ENCODE measurements around the gene AKAP10. TPM values are rescaled to one million over a fixed set of nuclear protein-coding genes. Genes with fewer than 3 reads are reported as not detected.
"Not testable (repeated sequence)": the region's sequence is repeated elsewhere in the genome, so short reads cannot be mapped to it uniquely, and the experiment has no call there.

Gene AKAP10
- total and polyA plus RNA-seq, 2 donors from 2014 or later: 8.3 to 43.7 TPM

- no peak for TF ChIP-seq CTCF (IDR thresholded peaks at IDR 0.05; ENCODE audit: borderline replicate concordance, extremely low read depth, insufficient read depth)
- Histone ChIP-seq H3K27ac (ENCODE audit: low read depth in 2 of 2, low read length in 2 of 2) (no peak overlapping the region), H3K9me3 (ENCODE audit: control insufficient read depth in 2 of 3, insufficient read depth in 1 of 3, low read length in 3 of 3) (no peaks in the 10 kb centered on the region), H3K4me1 (ENCODE audit: control insufficient read depth in 2 of 3, insufficient read depth in 2 of 3, low read depth in 1 of 3, low read length in 3 of 3) (peaks cover 0 to 2% (median 0%) of the 10 kb centered on the region in 3 donors), H3K27me3 (ENCODE audit: control insufficient read depth, insufficient read depth, low read length) (no peaks in the 10 kb centered on the region), H3K9ac (ENCODE audit: low read length in 3 of 3) (no peak overlapping the region), H3K4me3 (ENCODE audit: low read length in 3 of 3) (no peak overlapping the region), H3K36me3 (ENCODE audit: control insufficient read depth in 2 of 3, insufficient read depth in 3 of 3, low read length in 3 of 3) (peaks cover 0 to 6% (median 0%) of the 10 kb centered on the region in 3 donors)
- intact Hi-C loops (cut with DNase I): no loop called here
- no peak for DNase-seq
- no peak for FAIRE-seq
These were observed 79.7 kb downstream of the AKAP10 start for GRCh38 chr17:19897903-19898302.

DNA sequence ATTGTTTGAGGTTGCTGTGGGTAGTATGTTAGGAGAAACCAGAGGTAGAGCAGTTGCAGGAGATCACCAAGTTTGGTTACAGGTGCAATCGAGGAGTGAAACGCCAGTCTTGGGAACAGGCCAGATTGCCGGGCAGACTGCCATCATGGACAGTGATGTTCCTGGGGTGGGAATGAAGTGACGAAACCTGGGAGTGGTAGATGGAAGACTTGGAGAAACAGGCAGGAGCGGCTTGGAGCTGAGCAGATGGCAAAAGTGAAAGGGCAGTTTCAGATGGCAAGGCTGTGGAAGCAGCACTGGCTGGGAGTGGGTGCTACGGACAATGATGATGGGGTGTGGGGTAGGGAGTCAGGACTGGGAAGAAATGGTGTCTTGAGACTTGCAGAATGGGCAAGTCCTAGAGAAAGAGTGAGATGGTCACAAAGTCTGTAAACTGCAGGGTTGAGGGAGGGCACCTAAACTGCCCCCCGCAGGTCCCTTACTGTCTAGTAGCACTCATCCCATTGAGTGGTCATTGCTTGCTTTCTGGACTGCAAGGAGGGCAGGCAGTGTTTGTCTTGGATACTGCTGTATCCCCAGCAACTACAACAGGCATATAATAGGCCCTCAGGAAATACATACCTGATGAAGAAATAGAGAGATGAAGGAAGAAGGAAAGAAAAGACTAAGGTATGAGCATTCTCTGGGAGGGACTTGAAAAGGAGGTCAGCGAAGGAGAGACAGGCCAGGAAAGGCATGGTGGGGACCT is 80.4 kb downstream of the AKAP10 start:
- H3K4me3 ChIP-seq (ENCODE audit: low read length in 3 of 3): no peak overlapping the region
- no peak for FAIRE-seq
- intact Hi-C loops (cut with DNase I): no loop called here
- H3K9me3 ChIP-seq (ENCODE audit: control insufficient read depth in 2 of 3, insufficient read depth in 1 of 3, low read length in 3 of 3): no peaks in the 10 kb centered on the region
- H3K4me1 ChIP-seq (ENCODE audit: control insufficient read depth in 2 of 3, insufficient read depth in 2 of 3, low read depth in 1 of 3, low read length in 3 of 3): peaks cover 0 to 2% (median 0%) of the 10 kb centered on the region in 3 donors
- DNase-seq: no peak
- H3K36me3 ChIP-seq (ENCODE audit: control insufficient read depth in 2 of 3, insufficient read depth in 3 of 3, low read length in 3 of 3): peaks cover 0 to 6% (median 0%) of the 10 kb centered on the region in 3 donors
- no peaks in the 10 kb centered on the region for H3K27me3 ChIP-seq (ENCODE audit: control insufficient read depth, insufficient read depth, low read length)
- TF ChIP-seq CTCF (IDR thresholded peaks at IDR 0.05; ENCODE audit: borderline replicate concordance, extremely low read depth, insufficient read depth): no peak
- no peak overlapping the region for H3K9ac ChIP-seq (ENCODE audit: low read length in 3 of 3)
- no peak overlapping the region for H3K27ac ChIP-seq (ENCODE audit: low read depth in 2 of 2, low read length in 2 of 2)

DNA sequence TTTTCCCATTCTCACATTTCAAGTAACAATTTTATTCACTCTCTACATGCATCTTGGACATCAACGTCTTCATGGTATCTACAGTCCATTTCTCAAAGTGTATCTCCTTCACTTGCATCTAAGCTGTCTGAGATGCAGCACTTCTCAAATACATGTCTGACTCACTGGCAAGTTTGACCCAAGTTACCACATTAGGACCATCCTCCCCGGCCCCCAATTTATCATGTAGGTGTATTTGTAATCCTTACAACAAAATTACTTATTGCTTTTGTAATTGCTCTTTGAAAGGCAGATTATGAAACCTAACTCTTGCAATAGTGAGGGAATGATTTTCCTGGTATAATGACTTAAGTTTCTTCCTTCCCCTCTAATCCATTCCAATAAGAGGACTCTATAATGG is 80.9 kb downstream of the AKAP10 start:
- Histone ChIP-seq H3K36me3 (ENCODE audit: control insufficient read depth in 2 of 3, insufficient read depth in 3 of 3, low read length in 3 of 3) (peaks cover 0 to under 1% (median 0%) of the 10 kb centered on the region in 3 donors), H3K4me1 (ENCODE audit: control insufficient read depth in 2 of 3, insufficient read depth in 2 of 3, low read depth in 1 of 3, low read length in 3 of 3) (peaks cover 0 to 2% (median 0%) of the 10 kb centered on the region in 3 donors), H3K27ac (ENCODE audit: low read depth in 2 of 2, low read length in 2 of 2) (no peak overlapping the region), H3K9ac (ENCODE audit: low read length in 3 of 3) (no peak overlapping the region), H3K9me3 (ENCODE audit: control insufficient read depth in 2 of 3, insufficient read depth in 1 of 3, low read length in 3 of 3) (no peaks in the 10 kb centered on the region), H3K4me3 (ENCODE audit: low read length in 3 of 3) (no peak overlapping the region), H3K27me3 (ENCODE audit: control insufficient read depth, insufficient read depth, low read length) (no peaks in the 10 kb centered on the region)
- DNase-seq: no peak
- no peak for TF ChIP-seq CTCF (IDR thresholded peaks at IDR 0.05; ENCODE audit: borderline replicate concordance, extremely low read depth, insufficient read depth)
- intact Hi-C loops (cut with DNase I): no loop called here
- no peak for FAIRE-seq

DNA sequence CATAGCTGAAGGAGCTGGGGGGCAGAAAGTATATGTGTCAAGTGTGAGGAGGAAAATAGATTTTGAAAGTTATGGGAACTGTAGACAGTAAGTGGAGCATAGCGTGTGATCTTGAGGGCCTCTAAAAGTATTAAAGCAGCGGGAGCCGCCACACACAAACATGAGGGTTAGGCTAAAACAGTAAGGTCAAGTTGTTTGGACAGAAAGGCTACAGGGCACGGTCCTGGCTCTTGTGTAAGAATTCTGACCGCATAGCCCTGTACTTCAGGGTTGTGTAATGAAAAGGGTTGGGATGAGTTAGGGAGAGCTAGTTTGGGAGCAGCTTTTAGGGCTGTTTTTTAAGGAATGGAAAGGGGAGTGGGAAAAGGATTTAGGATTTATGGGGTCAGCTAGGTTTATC is 87.1 kb downstream of the AKAP10 start:
- FAIRE-seq; intact Hi-C loops (cut with DNase I); H3K9ac ChIP-seq (ENCODE audit: low read length in 3 of 3); H3K4me3 ChIP-seq (ENCODE audit: low read length in 3 of 3); H3K36me3 ChIP-seq (ENCODE audit: control insufficient read depth in 2 of 3, insufficient read depth in 3 of 3, low read length in 3 of 3); H3K27me3 ChIP-seq (ENCODE audit: control insufficient read depth, insufficient read depth, low read length); DNase-seq; H3K4me1 ChIP-seq (ENCODE audit: control insufficient read depth in 2 of 3, insufficient read depth in 2 of 3, low read depth in 1 of 3, low read length in 3 of 3); H3K27ac ChIP-seq (ENCODE audit: low read depth in 2 of 2, low read length in 2 of 2); H3K9me3 ChIP-seq (ENCODE audit: control insufficient read depth in 2 of 3, insufficient read depth in 1 of 3, low read length in 3 of 3): not testable (repeated sequence)

GRCh38 chr17:19890001-19890400 is 87.6 kb downstream of the AKAP10 start:
- FAIRE-seq; H3K27me3 ChIP-seq (ENCODE audit: control insufficient read depth, insufficient read depth, low read length); DNase-seq; H3K9me3 ChIP-seq (ENCODE audit: control insufficient read depth in 2 of 3, insufficient read depth in 1 of 3, low read length in 3 of 3); H3K9ac ChIP-seq (ENCODE audit: low read length in 3 of 3); H3K4me3 ChIP-seq (ENCODE audit: low read length in 3 of 3); H3K36me3 ChIP-seq (ENCODE audit: control insufficient read depth in 2 of 3, insufficient read depth in 3 of 3, low read length in 3 of 3); intact Hi-C loops (cut with DNase I); H3K4me1 ChIP-seq (ENCODE audit: control insufficient read depth in 2 of 3, insufficient read depth in 2 of 3, low read depth in 1 of 3, low read length in 3 of 3); H3K27ac ChIP-seq (ENCODE audit: low read depth in 2 of 2, low read length in 2 of 2): not testable (repeated sequence)

Measured in kidney (tissue), 14 donors.